ACHN (cell line): Measurements from ENCODE around the gene VSIG1.

ENCODE experiments used
- DNase-seq: peaks from one replicate; pipeline ENCODE4 v3.0.0-alpha.2; 2015
- in situ Hi-C: cut with HindIII; loops from 2 replicates; pipeline ENCODE4 v1.10.0; 2017; ENCODE audit warnings: low sequenced_read_pairs, low pct_ligation_motif_present, low pct_unique_long_range_greater_than_20kb

The VSIG1 gene

DNA sequence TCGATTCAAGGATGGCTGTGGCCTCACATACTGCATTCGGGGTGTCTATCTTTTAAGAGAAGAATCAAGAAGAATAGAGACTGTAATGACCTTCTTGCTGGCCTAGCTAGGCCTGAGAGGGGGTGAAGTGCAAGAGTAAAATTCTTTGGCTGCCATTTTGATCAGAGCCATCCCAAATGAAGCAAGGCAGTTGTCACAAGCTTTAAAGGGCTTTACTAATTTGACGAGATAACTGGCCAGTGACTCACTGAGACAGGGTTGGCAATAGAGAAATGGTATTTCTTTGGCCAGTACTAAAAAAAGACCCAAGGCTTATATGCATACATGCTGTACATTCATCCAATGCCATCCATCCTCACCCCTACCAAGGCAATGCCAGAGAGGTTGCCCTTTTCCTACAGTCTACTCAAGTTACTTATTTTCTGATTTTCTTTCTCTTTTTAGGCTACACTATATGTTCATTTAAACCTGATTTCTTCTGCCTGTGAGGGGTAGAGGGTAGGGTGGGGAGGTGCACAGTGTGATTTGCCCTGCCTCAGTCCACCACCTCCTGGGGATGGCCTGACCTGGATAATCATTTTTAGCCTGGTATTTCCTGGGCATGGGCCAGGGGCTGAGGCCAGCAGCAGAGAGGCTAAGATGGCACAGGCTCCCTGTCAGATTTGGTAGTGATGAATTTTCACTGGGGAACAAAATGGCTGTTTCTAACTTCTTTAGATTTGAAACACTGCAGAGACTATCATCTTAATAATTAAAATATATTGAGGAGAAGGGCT is 78.9 kb downstream of the VSIG1 start:
- in situ Hi-C loops = no loop called here
- DNase-seq = no peak

DNA sequence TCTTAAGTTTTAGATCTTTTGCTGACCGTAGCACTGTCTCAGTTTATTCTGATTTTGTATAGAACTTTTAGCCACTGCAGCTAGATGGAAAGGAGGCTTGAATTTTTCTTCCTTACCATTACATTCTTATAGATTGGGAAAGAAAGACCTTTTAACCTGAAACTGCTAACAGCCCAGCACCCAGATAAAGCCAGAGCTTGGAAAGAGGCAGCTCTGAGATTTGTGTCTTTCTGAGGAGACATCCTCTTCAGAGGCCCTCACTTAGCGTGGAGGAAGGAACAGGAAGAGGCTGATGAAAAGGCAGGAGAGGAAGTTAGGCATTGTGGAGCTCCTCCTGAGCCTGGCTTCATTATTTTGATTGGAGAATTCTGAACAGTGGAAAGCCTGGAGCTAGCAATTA is 81.8 kb downstream of the VSIG1 start:
- in situ Hi-C loops = no loop called here
- DNase-seq = no peak

DNA sequence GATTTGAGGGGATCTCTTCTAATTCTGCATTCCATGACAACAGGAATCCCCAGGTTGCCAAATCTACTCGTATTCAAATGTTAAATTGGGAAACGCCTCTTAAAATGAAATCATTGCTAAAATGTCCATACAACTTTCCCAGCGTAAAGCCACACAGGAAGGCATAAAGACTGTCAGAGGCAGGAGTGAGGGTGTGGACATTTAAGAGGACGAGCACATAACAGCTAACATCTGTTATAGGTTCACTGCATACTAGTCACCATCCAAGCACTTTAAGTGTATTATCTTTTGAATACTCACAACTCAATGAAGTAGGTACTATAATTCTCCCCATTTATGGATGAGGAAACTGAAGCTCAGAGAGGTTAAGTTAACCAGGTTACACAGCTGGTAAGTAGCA is 82.3 kb downstream of the VSIG1 start:
- no peak for DNase-seq
- in situ Hi-C loops = no loop called here
